Epithelial cell of prostate (primary cell): ENCODE measurements around the gene ZNF622.
"Not testable (repeated sequence)": the region's sequence is repeated elsewhere in the genome, so short reads cannot be mapped to it uniquely, and the experiment has no call there.

Experiments
- DNase-seq: peaks from one replicate; pipeline ENCODE4 v3.0.0-alpha.2; 2011; ENCODE audit warnings: low read depth, low spot score
- H3K27ac ChIP-seq: fragments of 450-650 bp; 2 replicates; pipeline ENCODE4 v1.5.1; 2017; ENCODE audit warnings: mild to moderate bottlenecking

ZNF622 gene

DNA sequence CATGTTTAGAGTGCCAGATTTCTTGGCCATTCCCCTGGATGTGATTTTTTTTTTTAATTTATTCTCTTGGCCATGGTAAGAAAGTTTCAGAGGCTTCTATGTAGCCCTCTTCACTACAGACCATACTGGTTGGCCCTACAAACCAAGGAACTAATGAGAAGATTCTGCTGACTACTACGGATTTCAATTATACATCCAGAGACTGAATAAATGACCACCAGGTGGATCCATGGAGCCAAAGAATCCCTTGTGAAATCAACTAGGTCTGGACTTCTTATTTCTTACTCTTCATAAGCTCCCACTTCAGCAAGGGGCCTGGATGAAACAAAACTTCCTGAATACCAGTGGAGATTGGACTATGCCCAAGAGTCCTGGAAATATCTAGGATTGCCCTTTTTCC, 27.6 kb downstream of the ZNF622 start:
- H3K27ac ChIP-seq = no peak overlapping the region
- DNase-seq = no peak

DNA sequence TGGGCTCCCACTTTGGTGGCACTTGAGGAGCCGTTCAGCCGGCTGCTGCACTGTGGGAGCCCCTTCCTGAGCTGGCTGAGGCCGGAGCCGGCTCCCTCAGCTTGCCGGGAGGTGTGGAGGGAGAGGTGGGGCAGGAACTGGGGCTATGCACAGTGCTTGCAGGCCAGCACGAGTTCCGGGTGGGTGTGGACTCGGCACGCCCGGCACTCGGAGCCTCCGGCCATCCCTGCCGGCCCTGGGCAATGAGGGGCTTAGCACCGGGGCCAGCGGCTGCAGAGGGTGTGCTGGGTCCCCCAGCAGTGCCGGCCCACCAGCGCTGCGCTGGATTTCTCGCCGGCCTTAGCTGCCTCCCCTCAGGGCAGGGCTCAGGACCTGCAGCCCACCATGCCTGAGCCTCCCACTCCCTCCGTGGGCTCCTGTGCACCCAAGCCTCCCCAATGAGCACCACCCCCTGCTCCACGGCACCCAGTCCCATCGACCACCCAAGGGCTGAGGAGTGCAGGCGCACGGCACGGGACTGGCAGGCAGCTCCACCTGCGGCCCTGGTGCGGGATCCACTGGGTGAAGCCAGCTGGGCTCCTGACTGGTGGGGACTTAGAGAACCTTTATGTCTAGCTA, 29.4 kb downstream of the ZNF622 start:
- H3K27ac ChIP-seq, DNase-seq: not testable (repeated sequence)

DNA sequence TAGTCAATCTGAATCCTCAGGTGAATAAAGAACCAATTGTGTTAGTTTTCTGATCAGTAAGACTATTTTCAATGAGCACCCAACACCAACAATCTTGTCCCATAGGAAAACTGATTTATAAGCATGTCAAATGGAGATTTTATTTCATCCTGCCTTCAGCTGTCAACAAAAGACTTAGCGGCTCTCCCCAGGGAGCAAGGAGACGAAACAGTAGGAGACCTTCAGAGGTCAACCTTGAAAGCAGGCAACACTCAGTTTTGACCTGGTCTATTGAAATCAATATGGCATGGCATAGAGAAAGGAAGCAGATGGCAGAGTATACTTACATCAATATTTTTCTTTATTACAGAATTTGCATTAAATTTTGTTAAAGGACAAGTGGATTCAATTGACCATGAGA, 34.1 kb downstream of the ZNF622 start:
- no peak overlapping the region for H3K27ac ChIP-seq
- DNase-seq = no peak

DNA sequence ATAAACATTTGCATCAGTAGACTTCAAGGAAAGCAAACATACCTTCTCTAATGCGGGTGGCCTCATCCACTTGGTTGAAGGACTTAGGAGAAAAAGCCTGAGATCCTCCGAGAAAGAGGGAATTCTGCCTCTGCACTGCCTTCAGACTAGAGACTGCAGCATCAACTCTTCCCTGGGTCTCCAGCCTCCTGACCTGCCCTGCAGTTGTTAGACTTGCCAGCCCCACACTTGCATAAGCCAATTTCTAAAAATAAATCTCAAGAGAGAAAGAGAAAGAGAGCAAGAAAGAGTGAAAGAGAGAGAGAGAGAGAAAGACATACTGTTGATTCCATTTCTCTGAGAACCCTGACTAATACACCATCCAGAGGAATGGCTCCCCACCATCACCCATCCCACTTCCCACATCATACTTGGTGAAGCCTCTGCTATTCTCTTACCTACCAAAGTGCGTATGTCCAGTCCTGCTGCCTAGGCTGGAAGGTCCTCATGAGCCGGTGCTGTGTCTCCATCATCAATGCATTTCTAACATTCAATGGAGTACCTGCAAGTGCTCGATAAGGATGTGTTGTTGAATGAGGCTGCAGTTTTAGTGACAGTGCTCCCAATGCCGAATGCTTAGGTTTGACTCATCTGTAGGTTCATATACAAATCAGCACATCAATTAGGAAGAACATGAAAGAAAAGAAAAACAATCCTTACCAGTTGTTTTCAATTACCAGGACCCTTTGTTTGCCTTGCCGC, 35.1 kb downstream of the ZNF622 start:
- H3K27ac ChIP-seq = no peak overlapping the region
- no peak for DNase-seq

DNA sequence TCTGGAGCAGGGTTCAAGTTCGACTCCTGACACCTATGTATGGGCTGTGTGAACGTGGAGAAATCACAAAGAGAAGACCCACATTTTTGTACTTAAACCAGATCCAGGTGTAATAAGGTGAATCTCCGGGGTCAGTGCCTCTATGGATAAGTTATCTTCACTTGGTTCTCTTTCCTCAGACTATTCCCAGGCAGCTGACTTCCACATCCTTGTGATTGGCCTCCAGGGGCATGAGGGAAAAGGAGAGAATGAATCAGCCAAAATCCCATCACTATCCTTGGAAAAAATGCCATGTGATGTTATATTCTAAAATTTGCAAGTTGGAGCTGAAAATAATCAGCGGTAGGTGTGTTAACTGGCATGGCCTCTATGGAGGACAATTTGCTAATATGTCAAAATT, 37.2 kb downstream of the ZNF622 start:
- no peak overlapping the region for H3K27ac ChIP-seq
- no peak for DNase-seq

DNA sequence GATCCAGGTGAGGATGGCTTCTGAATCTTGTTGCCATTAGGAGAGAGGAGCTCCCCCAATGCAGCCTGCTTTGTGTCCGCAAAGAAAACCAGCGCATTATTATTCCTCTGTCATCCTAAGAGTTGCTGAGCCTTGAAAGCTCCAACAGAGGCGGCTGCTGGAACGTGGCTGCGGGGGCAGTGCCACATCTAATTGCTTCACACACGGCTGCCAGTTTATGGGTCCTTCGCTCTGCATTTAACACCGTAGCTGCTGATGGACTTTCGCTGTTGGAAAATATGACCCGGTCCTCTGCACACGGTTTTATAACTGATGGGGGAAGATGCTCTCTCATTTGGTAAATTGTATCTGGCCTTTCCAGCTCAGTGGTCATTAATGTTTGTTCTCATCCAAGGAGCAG, 38.0 kb downstream of the ZNF622 start:
- H3K27ac ChIP-seq = no peak overlapping the region
- DNase-seq = no peak

DNA sequence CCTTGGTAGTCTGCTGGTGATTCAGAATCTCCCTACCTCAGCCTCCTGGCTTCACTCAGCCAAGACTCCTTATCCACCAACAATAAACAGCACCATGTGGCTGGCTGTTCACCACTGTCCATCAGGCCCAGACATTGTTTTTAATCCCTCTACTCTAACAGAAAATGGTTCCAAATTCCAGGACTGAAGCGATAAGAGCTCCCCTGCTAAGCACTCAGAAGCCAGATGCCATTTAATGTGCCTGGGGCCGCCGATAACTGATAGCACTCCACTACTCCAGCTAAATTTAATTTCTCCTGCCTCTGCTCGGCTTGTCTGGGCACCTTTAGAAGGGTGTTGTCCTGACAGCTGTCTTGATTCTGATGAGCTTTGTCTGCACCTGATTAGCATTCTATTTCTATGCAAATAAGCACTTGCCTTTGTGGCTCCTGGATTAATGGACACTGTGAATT, 47.1 kb downstream of the ZNF622 start:
- DNase-seq = no peak

DNA sequence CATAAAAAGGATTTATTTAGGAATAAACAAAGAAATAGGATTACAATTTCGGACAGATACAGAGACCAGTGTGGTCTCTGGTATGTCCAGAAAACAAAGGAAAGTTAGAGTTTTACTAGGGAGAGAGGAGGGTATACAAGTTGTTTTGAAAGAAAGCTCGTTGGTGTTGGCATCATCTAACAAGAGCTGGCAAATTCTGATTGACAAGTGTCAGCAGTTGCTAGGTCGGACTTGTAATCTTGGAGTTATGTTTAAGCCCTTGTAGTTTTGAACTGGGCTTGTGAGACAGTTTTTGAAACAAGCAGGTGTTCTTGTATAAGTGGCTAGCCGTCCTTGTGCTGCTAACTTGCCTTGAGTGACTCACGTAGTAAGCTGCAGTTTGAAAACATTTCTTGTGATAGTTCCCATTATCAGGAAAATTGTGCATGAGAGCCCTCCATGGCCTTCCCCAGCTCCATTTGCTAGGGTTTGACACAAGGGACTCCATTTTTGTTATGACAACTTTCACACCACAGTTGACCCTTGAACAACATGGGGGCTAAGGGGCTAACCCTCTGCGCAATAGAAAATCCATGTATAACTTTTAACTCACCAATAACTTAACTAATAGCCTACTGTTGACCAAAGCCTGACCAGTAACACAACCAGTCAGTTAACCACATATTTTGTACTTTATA, 48.1 kb downstream of the ZNF622 start:
- no peak overlapping the region for H3K27ac ChIP-seq

More for the DNA sequence above, 47.1 kb downstream of the ZNF622 start:
- no peak overlapping the region for H3K27ac ChIP-seq

DNA sequence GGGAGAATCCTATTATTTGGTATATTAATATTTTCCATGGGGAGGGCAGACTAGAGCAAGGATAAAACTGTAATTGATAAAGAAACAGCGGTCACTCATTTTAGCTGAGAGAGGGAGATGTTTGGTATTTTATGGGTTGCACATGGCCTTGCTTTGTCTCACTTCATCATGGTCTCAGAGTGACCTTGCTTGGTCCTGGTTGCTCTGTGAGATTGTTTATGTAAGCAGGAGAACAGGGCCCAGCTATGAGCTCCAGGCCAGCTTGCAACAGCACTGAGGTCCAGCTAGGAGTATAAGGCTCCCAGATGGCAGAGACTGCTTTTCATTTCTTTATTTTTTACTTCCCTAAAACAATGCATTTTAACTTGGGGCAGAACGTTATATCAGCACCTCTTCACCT, 50.7 kb downstream of the ZNF622 start:
- no peak overlapping the region for H3K27ac ChIP-seq
- no peak for DNase-seq

More for the DNA sequence above, 48.1 kb downstream of the ZNF622 start:
- no peak for DNase-seq

DNA sequence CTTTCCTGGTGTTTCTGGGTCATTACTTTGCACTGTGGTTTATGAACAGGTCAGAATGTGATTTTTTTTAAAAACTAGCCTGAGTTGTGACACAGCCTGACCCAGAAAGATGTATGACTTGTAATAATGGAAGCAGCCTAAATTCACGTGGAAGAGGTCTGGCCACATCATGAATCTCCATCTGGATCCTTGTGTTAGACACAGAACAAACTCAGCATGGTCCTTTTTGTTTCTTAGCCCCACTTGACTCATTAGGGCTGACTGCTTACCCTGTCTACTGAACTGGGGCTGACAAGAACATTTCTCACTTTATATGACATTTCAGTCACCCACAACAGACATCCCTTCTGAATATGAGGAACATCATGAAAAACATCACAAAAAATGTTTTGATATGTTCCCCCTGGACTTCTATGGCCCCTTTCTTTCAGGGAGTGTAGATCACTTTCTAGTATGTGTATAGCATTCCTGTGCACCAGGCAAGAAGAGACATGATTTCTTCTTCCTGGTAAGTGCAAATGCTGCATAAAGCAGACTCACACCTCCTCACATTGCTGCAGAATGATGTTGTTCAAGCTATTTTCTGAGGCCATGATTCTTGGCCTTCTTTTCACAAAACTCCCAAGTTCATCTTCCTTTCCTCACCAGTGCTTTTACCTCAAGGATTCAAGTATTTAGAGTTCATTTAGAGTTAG, 52.3 kb downstream of the ZNF622 start:
- no peak for DNase-seq
- peak overlapping the region; percentile 69 for H3K27ac ChIP-seq

DNA sequence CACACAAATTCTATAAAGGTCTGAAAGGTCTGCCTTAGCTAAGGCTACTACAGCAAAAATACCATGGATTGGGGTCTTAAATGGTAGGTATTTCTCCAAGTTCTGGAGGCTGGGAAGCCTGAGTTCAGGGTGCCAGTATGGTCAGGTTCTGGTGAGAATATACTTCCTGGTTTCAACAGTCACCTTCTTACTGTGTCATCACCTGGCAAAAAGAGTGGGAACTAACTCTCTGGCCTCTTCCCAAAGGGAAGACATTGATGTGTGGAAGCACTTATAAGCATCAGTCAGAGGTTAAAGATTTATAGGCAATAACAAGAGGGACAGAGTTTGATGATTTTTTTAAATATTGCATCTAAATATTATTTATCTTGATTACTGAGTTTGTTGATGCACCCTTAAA, 53.0 kb downstream of the ZNF622 start:
- peak overlapping the region; percentile 69 for H3K27ac ChIP-seq
- DNase-seq = no peak

DNA sequence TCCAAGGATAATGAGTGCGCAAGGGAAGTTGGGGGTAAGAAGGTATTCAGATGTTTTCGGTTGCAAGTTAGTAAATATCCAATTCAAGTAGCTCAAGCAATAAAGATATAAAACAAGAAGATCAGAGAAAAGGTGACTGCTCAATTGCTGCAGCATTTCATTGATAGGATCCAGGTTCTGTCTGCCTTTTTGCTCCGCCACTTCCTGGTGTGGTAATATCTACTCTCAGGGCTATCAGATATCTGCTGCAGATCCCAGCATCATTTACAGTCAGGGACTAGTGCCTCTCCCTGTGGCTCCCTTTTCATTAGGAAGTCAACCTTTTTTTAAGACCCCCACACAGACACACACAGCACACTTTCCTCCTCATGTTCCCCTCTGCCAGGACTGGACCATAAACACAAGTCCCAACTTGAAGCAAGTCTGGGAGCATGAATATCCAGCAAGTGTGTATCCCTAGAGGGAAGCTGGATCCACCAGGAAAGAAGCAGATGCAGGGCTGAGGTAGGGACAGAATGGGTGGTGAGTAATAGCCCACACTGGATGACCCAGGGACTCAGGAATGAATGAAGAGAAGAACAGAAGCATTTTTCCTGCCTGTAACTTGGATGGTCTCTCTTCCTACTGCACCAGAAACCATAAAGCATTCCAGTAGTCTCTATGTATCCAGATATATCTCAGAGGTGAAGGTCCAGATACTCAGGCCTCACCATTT, 53.7 kb downstream of the ZNF622 start:
- no peak for DNase-seq
- peak overlapping the region; percentile 69 for H3K27ac ChIP-seq

DNA sequence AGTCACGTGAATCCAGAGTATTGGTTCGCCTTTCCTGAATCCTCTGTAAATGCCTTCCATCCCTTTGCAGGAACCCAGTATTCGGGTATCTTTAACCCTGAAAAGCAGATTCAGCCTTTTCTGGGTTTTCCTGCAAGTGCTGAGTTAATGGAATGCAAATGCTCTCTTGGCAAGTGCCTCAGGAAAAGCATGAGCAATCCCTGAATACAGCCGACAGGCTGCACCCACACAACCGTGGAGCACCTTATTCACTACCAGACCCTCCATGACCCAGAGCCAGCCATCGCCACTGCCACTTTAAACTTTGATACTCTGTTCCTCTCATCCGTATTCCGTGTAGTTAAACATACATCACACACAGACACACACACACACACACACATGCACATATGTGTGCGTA, 54.4 kb downstream of the ZNF622 start:
- no peak for DNase-seq

DNA sequence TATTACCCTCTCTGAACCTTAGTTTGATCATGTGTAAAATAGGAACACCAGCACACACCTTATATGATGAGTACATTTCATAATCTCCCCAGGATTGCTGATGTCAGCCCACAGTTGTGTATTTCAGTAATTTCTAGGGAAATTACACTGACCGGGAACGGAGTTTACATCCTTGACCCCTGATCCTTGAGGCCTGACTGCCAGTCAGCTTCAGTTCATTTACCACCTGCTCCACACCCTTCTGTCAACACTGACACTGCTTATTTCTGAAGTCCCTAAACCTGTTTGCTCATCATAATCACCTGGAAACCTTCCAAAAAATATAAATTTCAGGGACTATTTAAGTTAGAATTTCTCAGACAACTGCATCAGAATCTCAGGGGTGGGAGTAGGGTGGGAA, 55.3 kb downstream of the ZNF622 start:
- no peak overlapping the region for H3K27ac ChIP-seq

More for the DNA sequence above, 54.4 kb downstream of the ZNF622 start:
- no peak overlapping the region for H3K27ac ChIP-seq

DNA sequence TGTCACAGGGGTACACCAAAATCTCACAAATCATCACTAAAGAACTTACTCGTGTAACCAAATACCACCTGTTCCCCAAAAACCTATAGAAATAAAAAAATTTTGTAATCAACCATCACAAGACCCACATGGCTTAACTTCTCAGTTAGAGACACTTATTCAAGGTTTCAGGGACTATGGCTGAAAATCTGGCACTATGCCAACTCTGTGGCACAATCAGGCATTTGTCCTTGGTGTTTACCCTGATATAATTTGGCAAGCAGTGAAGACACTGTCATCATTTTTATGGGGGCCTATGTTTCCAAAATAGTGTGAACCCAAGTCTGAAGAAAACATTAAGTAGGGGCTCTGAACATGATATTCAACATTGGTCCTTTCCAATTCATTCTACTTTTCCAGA, 59.0 kb downstream of the ZNF622 start:
- no peak for DNase-seq
- no peak overlapping the region for H3K27ac ChIP-seq

More for the DNA sequence above, 55.3 kb downstream of the ZNF622 start:
- DNase-seq = no peak

DNA sequence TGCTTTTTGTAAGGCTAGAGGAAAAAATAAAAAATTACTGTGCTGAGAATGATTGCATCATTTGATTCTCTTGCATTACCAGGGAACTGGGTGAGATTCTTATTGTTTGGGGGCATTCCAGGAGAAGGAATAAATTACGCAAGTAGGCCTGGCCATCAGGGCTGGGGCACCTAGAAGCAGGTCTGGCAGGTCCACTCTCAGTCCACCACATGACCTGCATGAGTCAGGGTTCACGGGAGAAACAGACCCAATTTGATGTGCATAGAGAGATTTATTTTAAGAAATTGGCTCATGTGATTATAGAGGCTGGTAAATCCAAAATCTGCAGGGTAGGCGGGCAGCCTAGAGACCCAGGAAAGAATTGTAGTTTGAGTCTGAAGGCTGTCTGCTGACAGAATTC, 59.6 kb downstream of the ZNF622 start:
- no peak for DNase-seq
- H3K27ac ChIP-seq = no peak overlapping the region
